GM08714 (cell line): ENCODE measurements around the gene CACNA1B.

Source experiments
- H3K4me3 ChIP-seq: fragments of 200-500 bp; sonication (Bioruptor generic); 2 replicates; pipeline ENCODE4 v1.5.1; 2014; ENCODE audit warnings: mild to moderate bottlenecking, low read length, inconsistent platforms
- ZNF274 ChIP-seq: IDR thresholded peaks from 2 replicates; pipeline ENCODE4 v1.6.1; 2012; ENCODE audit warnings: mild to moderate bottlenecking, low read depth, low read length

Gene CACNA1B

DNA sequence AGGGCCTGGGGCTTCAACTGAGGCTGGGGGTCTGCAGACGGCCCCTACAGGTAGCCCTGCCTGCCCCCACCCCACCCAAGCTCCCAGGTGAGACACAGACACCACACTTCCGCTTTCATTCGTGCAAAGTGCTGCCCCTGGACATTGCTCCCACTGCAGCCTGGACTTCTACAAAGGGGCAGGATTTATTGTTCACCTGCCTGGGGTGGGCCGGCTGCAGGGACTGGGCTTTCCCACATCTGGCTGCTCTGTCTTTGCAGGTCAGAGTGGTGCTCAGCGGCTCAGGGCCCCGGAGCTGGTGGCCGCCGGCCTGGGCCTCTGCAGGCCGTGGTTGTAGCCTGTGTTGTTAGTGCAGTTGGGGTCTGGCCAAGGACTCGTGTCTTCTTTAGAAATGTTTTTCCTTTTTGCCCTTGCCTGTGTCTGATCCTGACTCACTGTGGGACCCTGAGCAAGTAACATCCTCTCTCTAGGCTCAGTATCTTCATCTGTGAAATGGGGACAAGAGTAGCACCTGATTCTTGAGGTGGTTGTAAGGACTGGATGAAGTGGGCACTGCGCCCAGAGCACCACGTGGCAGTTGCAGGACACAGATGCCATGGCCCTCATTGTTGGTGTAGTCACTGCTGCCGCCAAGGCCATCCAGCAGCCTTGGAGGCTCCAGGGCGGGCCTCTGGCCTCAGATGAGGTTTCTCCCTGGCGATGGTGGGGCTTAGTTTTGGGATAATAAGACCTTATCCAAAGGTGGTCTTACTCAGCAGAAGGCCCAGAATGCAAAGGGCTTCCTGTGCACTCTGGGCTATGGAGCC lies 143.9 kb downstream of the CACNA1B start:
- no peak for TF ChIP-seq ZNF274
- H3K4me3 ChIP-seq, result no peak overlapping the region

DNA sequence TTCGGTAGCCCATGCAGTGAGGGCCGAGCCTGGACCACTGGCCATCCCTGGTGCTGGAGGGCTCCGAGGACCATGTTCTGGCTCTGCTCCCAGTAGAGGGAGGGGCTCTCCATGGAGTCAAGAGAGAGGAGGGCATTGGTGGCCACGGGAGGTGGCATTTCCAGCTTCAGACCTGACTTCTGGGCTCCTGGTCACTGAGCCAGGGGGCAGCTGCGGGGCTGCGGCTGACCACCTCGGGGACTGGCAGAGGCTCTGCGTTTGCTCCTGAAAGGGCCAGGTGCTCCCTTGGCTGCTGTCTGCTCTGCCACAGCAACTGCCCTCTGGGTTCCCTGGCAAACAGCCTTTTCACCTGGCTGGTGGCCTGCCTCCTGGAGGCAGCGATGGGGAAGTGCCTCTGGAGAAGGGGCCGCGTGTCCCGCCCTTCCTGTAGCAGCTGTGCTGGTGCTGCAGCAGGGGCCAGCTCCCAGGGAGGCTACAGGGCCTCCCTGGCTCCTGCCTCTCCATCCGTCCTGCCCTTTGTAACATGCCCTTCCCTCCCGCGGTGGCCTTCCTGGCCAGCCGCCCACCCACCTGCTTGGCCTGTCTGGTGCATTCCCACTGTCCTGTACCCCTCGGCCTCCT lies 144.6 kb downstream of the CACNA1B start:
- TF ChIP-seq ZNF274, result no peak
- no peak overlapping the region for H3K4me3 ChIP-seq

DNA sequence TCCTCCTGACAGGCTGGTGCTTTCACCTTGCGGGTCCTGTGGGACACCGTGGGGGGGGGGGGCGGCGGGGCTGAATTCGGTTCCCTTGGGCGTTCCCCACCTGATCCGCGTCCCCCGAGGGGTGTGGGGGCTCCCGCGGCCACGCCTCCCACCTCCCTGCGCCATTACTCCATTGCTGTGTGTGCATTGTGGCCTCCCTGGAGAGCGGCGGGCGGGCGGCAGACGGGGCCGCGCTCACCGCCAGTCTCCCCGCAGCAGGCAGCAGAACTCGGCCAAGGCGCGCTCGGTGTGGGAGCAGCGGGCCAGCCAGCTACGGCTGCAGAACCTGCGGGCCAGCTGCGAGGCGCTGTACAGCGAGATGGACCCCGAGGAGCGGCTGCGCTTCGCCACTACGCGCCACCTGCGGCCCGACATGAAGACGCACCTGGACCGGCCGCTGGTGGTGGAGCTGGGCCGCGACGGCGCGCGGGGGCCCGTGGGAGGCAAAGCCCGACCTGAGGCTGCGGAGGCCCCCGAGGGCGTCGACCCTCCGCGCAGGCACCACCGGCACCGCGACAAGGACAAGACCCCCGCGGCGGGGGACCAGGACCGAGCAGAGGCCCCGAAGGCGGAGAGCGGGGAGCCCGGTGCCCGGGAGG lies 145.3 kb downstream of the CACNA1B start:
- H3K4me3 ChIP-seq, result no peak overlapping the region

DNA sequence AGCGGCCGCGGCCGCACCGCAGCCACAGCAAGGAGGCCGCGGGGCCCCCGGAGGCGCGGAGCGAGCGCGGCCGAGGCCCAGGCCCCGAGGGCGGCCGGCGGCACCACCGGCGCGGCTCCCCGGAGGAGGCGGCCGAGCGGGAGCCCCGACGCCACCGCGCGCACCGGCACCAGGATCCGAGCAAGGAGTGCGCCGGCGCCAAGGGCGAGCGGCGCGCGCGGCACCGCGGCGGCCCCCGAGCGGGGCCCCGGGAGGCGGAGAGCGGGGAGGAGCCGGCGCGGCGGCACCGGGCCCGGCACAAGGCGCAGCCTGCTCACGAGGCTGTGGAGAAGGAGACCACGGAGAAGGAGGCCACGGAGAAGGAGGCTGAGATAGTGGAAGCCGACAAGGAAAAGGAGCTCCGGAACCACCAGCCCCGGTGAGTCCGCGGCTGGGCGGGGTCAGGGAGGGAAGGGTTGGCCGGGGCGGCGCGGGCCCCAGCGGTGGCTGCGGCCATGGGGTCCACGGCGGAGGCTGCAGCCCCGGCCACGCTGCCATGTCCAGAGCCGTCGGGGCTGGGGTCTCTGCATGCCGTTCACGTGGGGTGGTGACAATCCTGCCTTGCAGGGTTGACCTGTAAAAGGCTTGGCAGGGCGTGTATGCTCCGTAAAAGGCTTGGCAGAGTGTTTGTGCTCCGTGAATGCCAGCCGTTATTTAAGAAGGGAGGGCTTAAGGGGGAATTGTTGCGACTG lies 146.0 kb downstream of the CACNA1B start:
- no peak for TF ChIP-seq ZNF274
- H3K4me3 ChIP-seq, result no peak overlapping the region

More for the DNA sequence above, 145.3 kb downstream of the CACNA1B start:
- TF ChIP-seq ZNF274, result no peak

DNA sequence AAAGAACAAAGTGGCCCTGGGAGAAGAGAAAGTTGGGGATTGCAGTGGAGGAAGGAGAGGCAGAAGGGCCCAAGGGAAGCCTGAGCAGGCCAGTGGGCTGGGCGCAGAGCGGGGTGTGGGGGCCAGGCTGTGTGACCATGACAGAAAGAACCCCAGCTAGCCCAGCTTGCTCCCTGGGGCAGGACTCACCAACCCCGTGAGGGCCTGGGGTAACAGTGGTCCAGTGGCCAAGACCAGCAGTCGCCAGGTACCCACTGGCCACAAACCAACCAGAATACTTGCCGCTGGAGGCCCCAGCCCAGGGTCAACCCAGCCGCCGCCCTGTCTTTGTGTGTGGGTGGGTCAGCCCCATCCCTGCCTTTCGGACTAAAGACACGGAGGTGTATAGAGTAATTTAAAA lies 146.5 kb downstream of the CACNA1B start:
- H3K4me3 ChIP-seq, result no peak overlapping the region
- no peak for TF ChIP-seq ZNF274

DNA sequence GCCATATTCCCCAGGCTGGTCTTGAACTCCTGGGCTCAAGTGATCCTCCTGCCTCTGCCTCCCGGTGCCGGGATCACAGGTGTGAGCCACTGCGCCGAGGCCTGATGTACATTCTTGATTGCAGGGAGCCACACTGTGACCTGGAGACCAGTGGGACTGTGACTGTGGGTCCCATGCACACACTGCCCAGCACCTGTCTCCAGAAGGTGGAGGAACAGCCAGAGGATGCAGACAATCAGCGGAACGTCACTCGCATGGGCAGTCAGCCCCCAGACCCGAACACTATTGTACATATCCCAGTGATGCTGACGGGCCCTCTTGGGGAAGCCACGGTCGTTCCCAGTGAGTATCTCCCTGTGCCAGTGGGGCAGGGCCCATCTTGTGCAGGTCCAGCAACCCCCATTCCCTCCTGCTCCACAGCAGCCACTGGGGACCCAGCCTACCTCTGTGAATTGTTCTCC lies 147.3 kb downstream of the CACNA1B start:
- no peak for TF ChIP-seq ZNF274
- H3K4me3 ChIP-seq, result no peak overlapping the region

DNA sequence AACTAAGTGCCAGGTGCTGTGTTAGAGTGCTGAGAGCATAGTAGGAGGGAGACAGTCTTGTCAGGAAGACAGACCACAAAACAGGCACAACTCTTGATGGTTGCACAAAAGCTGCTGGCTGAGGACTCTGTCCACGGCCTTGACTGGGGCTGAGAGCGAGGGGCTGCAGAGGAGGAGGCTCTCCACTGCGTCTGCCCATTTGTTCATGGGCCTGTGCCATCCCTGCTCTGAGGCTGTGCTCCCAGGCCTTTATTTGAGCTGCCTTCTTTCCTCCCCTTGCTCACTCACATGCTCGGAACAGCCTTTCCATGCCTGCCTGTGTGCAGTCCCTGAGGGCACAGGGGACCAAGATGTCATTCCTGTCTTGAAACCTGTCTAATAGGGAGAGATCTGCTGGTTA lies 147.8 kb downstream of the CACNA1B start:
- no peak for TF ChIP-seq ZNF274
- no peak overlapping the region for H3K4me3 ChIP-seq

DNA sequence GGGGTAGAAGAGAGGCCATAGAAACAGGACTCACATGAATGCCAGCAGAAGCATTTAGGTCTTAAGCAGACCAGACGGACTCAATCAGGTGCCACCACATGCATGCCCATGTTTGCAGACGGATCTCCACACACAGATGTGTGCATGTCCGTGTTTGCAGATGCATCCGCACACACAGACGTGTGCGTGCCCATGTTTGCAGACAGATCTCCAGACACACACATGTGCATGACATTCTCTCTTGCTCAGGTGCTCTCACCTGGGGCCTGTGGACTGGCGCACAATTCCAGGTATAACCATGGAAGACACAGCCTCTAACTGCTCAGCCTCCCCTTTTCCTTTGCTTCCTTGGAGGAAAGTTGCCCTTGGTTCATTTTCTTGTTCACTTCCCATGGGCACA lies 148.3 kb downstream of the CACNA1B start:
- no peak overlapping the region for H3K4me3 ChIP-seq
- TF ChIP-seq ZNF274, result no peak

DNA sequence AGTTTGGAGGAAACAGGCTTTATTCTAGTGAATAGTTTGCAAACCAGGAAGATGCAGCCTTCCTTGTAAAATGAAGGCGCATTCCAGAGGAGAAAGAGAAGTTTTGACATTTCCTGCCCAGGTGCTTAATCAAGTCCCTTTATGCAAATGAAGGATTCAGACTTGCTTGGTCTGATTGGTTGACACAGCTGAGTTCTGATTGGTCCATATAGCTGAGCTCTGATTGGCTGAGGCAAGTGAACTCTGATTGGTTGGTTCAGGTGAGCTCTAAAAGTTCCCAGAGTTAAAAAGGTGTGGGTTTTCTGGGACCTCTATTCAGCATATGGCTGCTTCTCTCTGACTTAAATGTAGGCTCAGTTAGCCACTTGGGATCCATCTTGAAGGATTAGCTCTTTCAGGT lies 151.0 kb downstream of the CACNA1B start:
- no peak for TF ChIP-seq ZNF274

DNA sequence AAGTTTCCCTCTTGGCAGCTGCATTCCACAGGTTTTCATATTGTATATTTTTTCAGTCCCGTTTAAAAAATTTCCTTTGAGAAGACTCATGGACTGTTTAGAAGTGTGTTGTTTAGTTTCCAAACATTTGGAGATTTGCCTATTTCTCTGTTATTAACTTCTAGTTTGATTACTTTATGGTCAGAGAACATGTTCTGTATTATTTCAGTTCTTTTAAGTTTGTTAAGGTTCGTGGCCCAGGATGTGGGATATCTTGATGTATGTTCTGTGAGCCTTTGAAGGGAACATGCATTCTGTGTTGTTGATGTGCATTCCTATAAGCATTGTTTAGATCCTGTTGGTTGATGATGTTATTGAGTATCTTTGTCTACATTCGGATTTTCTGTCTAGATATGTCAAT lies 153.6 kb downstream of the CACNA1B start:
- TF ChIP-seq ZNF274, result no peak

More for the DNA sequence above, 151.0 kb downstream of the CACNA1B start:
- H3K4me3 ChIP-seq, result no peak overlapping the region

DNA sequence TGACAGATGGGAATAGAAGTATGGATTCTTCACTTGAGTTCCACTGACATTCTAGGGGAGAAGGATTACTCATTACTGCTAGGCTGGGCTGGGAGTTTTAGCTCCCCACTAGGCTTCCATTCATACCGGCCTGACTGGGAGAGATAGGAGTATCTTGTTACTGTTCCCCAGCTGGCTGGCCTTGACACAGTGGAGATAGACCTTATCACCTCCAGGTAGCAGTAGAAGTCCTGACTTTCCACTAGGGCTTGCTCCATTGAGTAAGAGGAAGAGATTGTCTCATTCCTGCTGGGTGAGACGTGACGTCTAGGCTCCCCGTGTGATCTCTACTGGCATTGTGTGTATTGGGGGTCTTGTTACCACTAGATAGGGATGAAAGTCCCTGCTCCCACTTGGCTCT lies 156.4 kb downstream of the CACNA1B start:
- no peak overlapping the region for H3K4me3 ChIP-seq
- no peak for TF ChIP-seq ZNF274

More for the DNA sequence above, 153.6 kb downstream of the CACNA1B start:
- H3K4me3 ChIP-seq, result no peak overlapping the region

DNA sequence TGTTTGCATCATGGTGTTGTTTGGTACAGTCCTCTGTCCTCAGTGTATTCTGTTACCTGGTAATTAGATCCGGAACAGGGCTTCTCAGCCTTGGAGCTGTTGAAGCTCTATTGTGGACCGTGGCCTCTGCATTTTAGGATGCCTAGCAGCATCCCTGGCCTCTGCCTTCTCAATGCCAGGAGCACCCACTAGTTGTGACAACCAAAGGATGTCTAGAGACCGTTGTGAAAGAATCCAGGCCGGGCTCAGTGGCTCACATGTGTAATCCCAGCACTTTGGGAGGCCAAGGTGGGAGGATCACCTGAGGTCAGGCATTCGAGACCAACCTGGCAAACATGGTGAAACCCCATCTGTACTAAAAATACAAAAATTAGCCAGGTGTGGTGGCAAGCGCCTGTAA lies 159.6 kb downstream of the CACNA1B start:
- TF ChIP-seq ZNF274, result no peak
- H3K4me3 ChIP-seq, result no peak overlapping the region

DNA sequence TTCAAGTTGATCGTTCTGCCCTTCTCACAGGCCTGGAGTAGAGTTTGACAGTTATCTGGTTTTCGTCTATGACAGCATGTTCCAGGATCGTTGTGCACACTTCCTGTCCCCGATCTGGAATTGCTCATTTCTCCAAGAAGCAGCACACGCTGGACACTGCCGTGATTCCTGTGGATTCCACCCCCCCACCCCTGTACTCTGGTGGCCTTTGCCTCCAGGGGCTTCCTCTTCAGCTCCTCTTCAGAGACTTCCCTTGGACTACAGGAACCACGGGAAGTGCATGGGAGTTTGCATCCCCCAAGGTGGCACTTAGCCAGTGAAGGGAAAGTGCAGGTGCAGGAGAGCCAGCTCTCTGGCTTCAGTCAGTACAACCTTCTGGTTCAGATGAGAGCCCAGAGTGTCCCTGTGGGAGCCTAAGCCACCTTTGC lies 160.7 kb downstream of the CACNA1B start:
- H3K4me3 ChIP-seq, result no peak overlapping the region

More for the DNA sequence above, 160.7 kb downstream of the CACNA1B start:
- no peak for TF ChIP-seq ZNF274
